ENCODE data around the gene MUC6. TPM values are rescaled to one million over a fixed set of nuclear protein-coding genes. Genes with fewer than 3 reads are reported as not detected.

MUC6 gene
- total RNA-seq, 4 donors from 2014 or later, result not detected

- WGBS, result 93% methylated on average over 7 of the region's 12 CpGs
- H3K4me3 ChIP-seq, result no peak overlapping the region
- intact Hi-C loops (cut with DNase I), result no loop called here
- no peaks in the 10 kb centered on the region for H3K9me3 ChIP-seq
- peaks cover 37 to 62% (median 53%) of the 10 kb centered on the region in 4 donors for H3K36me3 ChIP-seq
- TF ChIP-seq EP300 (IDR thresholded peaks at IDR 0.05), result no peak
- TF ChIP-seq CTCF (IDR thresholded peaks at IDR 0.05), result no peak
- no peak for TF ChIP-seq POLR2AphosphoS5 (IDR thresholded peaks at IDR 0.05)
- no peak for TF ChIP-seq POLR2A (IDR thresholded peaks at IDR 0.05; ENCODE audit: low read depth)
- H3K4me1 ChIP-seq, result no peaks in the 10 kb centered on the region
- no peak overlapping the region for H3K27ac ChIP-seq (replicated peaks in 1 of 4)
- DNase-seq (ENCODE audit: extremely low spot score), result no peak
- H3K27me3 ChIP-seq, result no peaks in the 10 kb centered on the region
Observed at GRCh38 chr11:1013631-1013935, 22.9 kb downstream of the MUC6 start.

GRCh38 chr11:1012740-1013630, 23.5 kb downstream of the MUC6 start:
- Histone ChIP-seq H3K27me3 (no peaks in the 10 kb centered on the region), H3K9me3 (no peaks in the 10 kb centered on the region), H3K4me1 (no peaks in the 10 kb centered on the region), H3K36me3 (peaks cover 37 to 68% (median 59%) of the 10 kb centered on the region in 4 donors), H3K4me3 (no peak overlapping the region), H3K27ac (replicated peaks in 1 of 4) (no peak overlapping the region)
- intact Hi-C loops (cut with DNase I), result no loop called here
- WGBS, result 89% methylated on average over 8 of the region's 28 CpGs
- no peak for DNase-seq (ENCODE audit: extremely low spot score)
- TF ChIP-seq POLR2AphosphoS5 (IDR thresholded peaks at IDR 0.05) (no peak), CTCF (IDR thresholded peaks at IDR 0.05) (no peak), POLR2A (IDR thresholded peaks at IDR 0.05; ENCODE audit: low read depth) (no peak), EP300 (IDR thresholded peaks at IDR 0.05) (no peak)

GRCh38 chr11:1012291-1012690, 24.2 kb downstream of the MUC6 start:
- no peak for TF ChIP-seq POLR2AphosphoS5 (IDR thresholded peaks at IDR 0.05)
- TF ChIP-seq CTCF (IDR thresholded peaks at IDR 0.05), result no peak
- TF ChIP-seq POLR2A (IDR thresholded peaks at IDR 0.05; ENCODE audit: low read depth), result no peak
- no peak for TF ChIP-seq EP300 (IDR thresholded peaks at IDR 0.05)
- Histone ChIP-seq H3K27me3 (no peaks in the 10 kb centered on the region), H3K4me1 (no peaks in the 10 kb centered on the region), H3K27ac (replicated peaks in 1 of 4) (no peak overlapping the region), H3K4me3 (no peak overlapping the region), H3K36me3 (peaks cover 37 to 75% (median 66%) of the 10 kb centered on the region in 4 donors), H3K9me3 (no peaks in the 10 kb centered on the region)
- intact Hi-C loops (cut with DNase I), result no loop called here
- no peak for DNase-seq (ENCODE audit: extremely low spot score)
- 95% methylated on average over 10 of the region's 17 CpGs for WGBS

- Histone ChIP-seq H3K27me3 (no peaks in the 10 kb centered on the region), H3K36me3 (peaks cover 37 to 83% (median 74%) of the 10 kb centered on the region in 4 donors), H3K27ac (replicated peaks in 1 of 4) (no peak overlapping the region), H3K4me1 (no peaks in the 10 kb centered on the region), H3K4me3 (no peak overlapping the region), H3K9me3 (no peaks in the 10 kb centered on the region)
- no peak for DNase-seq (ENCODE audit: extremely low spot score)
- TF ChIP-seq POLR2AphosphoS5 (IDR thresholded peaks at IDR 0.05) (no peak), POLR2A (IDR thresholded peaks at IDR 0.05; ENCODE audit: low read depth) (no peak), EP300 (IDR thresholded peaks at IDR 0.05) (no peak), CTCF (IDR thresholded peaks at IDR 0.05) (no peak)
- 93% methylated on average over 9 of the region's 17 CpGs for WGBS
- intact Hi-C loops (cut with DNase I), result no loop called here
Observed at GRCh38 chr11:1011320-1011698, 25.2 kb downstream of the MUC6 start.
